ENCODE data around the gene ERF. TPM values are rescaled to one million over a fixed set of nuclear protein-coding genes. Genes with fewer than 3 reads are reported as not detected.

Gene ERF
- total RNA-seq, 1 experiment from 2014 or later = 31.6 TPM

- DNase-seq (ENCODE audit: low read depth) = peak; percentile 46
Measured at GRCh38 chr19:42216653-42217519, 38.0 kb downstream of the ERF start.

GRCh38 chr19:42214810-42215485 lies 40.0 kb downstream of the ERF start:
- DNase-seq (ENCODE audit: low read depth) = no peak

GRCh38 chr19:42212886-42213285 lies 42.0 kb downstream of the ERF start:
- DNase-seq (ENCODE audit: low read depth) = no peak

GRCh38 chr19:42208612-42209011 lies 46.3 kb downstream of the ERF start:
- no peak for DNase-seq (ENCODE audit: low read depth)

GRCh38 chr19:42207767-42208271 lies 47.1 kb downstream of the ERF start:
- DNase-seq (ENCODE audit: low read depth) = peak; percentile 86

- DNase-seq (ENCODE audit: low read depth) = peak; percentile 76
Measured at GRCh38 chr19:42206871-42207755, 47.8 kb downstream of the ERF start.

- no peak for DNase-seq (ENCODE audit: low read depth)
Measured at GRCh38 chr19:42204664-42205063, 50.3 kb downstream of the ERF start.

GRCh38 chr19:42203700-42204099 lies 51.2 kb downstream of the ERF start:
- DNase-seq (ENCODE audit: low read depth) = no peak

GRCh38 chr19:42202290-42202880 lies 52.5 kb downstream of the ERF start:
- no peak for DNase-seq (ENCODE audit: low read depth)

- no peak for DNase-seq (ENCODE audit: low read depth)
Measured at GRCh38 chr19:42201489-42202289, 53.2 kb downstream of the ERF start.

GRCh38 chr19:42200116-42200715 lies 54.7 kb downstream of the ERF start:
- DNase-seq (ENCODE audit: low read depth) = no peak

GRCh38 chr19:42199440-42200115 lies 55.4 kb downstream of the ERF start:
- DNase-seq (ENCODE audit: low read depth) = no peak

GRCh38 chr19:42198676-42199439 lies 56.1 kb downstream of the ERF start:
- DNase-seq (ENCODE audit: low read depth) = no peak

Other genes starting within 250 kb of the ERF start
- not detected in 2 replicates for gene GRIK5, start 184.9 kb downstream of the ERF start, total RNA-seq (2014; rRNA removed; shearing (Covaris generic))
- 18.1 and 20.6 TPM in 2 replicates for gene ZNF574, start 179.0 kb downstream of the ERF start, total RNA-seq (2014; rRNA removed; shearing (Covaris generic))
- 2.0 and 2.4 TPM in 2 replicates for gene POU2F2, start 122.7 kb downstream of the ERF start, total RNA-seq (2014; rRNA removed; shearing (Covaris generic))
- gene DEDD2, start 37.5 kb downstream of the ERF start, total RNA-seq (2014; rRNA removed; shearing (Covaris generic)) = 13.8 and 14.4 TPM in 2 replicates
- 7.2 and 7.3 TPM in 2 replicates for gene ZNF526, start 34.8 kb downstream of the ERF start, total RNA-seq (2014; rRNA removed; shearing (Covaris generic))
- gene GSK3A, start 12.5 kb downstream of the ERF start, total RNA-seq (2014; rRNA removed; shearing (Covaris generic)) = 26.7 and 30.2 TPM in 2 replicates
- gene CIC, start 14.1 kb upstream of the ERF start, total RNA-seq (2014; rRNA removed; shearing (Covaris generic)) = 12.9 and 14.6 TPM in 2 replicates
- 1.8 and 2.9 TPM in 2 replicates for gene PRR19, start 47.0 kb upstream of the ERF start, total RNA-seq (2014; rRNA removed; shearing (Covaris generic))
- gene PAFAH1B3, start 47.5 kb upstream of the ERF start, total RNA-seq (2014; rRNA removed; shearing (Covaris generic)) = 108 and 147 TPM in 2 replicates
- 0.68 and 1.2 TPM in 2 replicates for gene TMEM145, start 58.2 kb upstream of the ERF start, total RNA-seq (2014; rRNA removed; shearing (Covaris generic))
- 9.4 and 12.9 TPM in 2 replicates for gene MEGF8, start 70.5 kb upstream of the ERF start, total RNA-seq (2014; rRNA removed; shearing (Covaris generic))
- 1.1 TPM in 1 of 2 replicates, not detected in the other for gene CNFN, start 135.2 kb upstream of the ERF start, total RNA-seq (2014; rRNA removed; shearing (Covaris generic))
- 10.1 and 13.2 TPM in 2 replicates for gene LIPE, start 172.3 kb upstream of the ERF start, total RNA-seq (2014; rRNA removed; shearing (Covaris generic))
- not detected in 2 replicates for gene CXCL17, start 187.8 kb upstream of the ERF start, total RNA-seq (2014; rRNA removed; shearing (Covaris generic))

Measured in RPMI7951 (cell line).